HepG2 (cell line): Measurements from ENCODE around the gene NEK11. TPM values are rescaled to one million over a fixed set of nuclear protein-coding genes. Genes with fewer than 3 reads are reported as not detected.

Experiments
- ATAC-seq: fragments of 200-7000 bp; cut with Tn5 transposase; 3 replicates; pipeline ENCODE4 v1.9.1; 2020; ENCODE audit warnings: mild to moderate bottlenecking, moderate library complexity
- BruUV-seq: library from RNA; stranded (reverse); fragments of 400-500 nt; replicated peaks from 2 replicates; lab custom pipeline; 2021; lab: Mats Ljungman, UMichigan
- CTCF ChIA-PET: fragments of 300-600 bp; formaldehyde crosslinking; extraction: SDS; loops from one replicate; lab custom pipeline; 2021; ENCODE audit warnings: low total read pairs, inconsistent platforms, low intra/inter-chr PET ratio; lab: Yijun Ruan, JAX
- POLR2A ChIA-PET: fragments of 350-600 bp; sonication (Branson Sonifier 250); formaldehyde crosslinking; loops from one replicate; lab custom pipeline; 2020; ENCODE audit warnings: antibody characterized with exemption, inconsistent platforms; lab: Yijun Ruan, JAX
- DNase-seq: peaks from one replicate; pipeline ENCODE4 v3.0.0-alpha.2; 2015; ENCODE audit warnings: low spot score
- FAIRE-seq: peaks from 3 replicates; lab custom pipeline; 2011; peaks lifted over from hg19 to GRCh38; lab: Jason Lieb, UNC
- H2AFZ ChIP-seq: one replicate; pipeline ENCODE4 v1.6.1; 2011; ENCODE audit warnings: low read length, inconsistent platforms
- H3K27ac ChIP-seq: fragments of 300-600 bp; 3 replicates; pipeline ENCODE4 v1.8.0; 2011; ENCODE audit warnings: mixed run types, mild to moderate bottlenecking, mixed read lengths, low read length, inconsistent platforms; ENCODE audit not compliant: insufficient read depth; ENCODE audit errors: extremely low read length
- H3K27me3 ChIP-seq, 2 experiments: fragments of 200-600 bp in 1 of 2; 2 replicates in 1 of 2; 3 replicates in 1 of 2; pipeline versions ENCODE4 v1.6.0 to v1.8.0; 2011; ENCODE audit warnings: low read length in 2 of 2, mild to moderate bottlenecking in 2 of 2, moderate library complexity in 2 of 2, inconsistent platforms in 1 of 2; ENCODE audit not compliant: insufficient read depth in 2 of 2, control insufficient read depth in 1 of 2
- H3K36me3 ChIP-seq, 2 experiments: fragments of 200-600 bp in 1 of 2; replicated peaks in 1 of 2; 2 replicates in 1 of 2; 3 replicates in 1 of 2; pipeline versions ENCODE4 v1.5.1 to v1.8.0; 2011; ENCODE audit warnings: low read length in 2 of 2, inconsistent platforms in 1 of 2; ENCODE audit not compliant: insufficient read depth in 2 of 2, control insufficient read depth in 1 of 2
- H3K4me1 ChIP-seq: 2 replicates; pipeline ENCODE4 v1.5.1; 2012; ENCODE audit warnings: low read length, inconsistent platforms; ENCODE audit not compliant: insufficient read depth
- H3K4me2 ChIP-seq: 2 replicates; pipeline ENCODE4 v1.6.0; 2011; ENCODE audit warnings: low read depth, low read length, inconsistent platforms
- H3K4me3 ChIP-seq, 3 experiments: fragments of 200-600 bp in 1 of 3; sonication (generic), shearing (Covaris generic) in 1 of 3; replicated peaks in 1 of 3; 2 replicates each; pipeline ENCODE4 v1.5.1; 2011 to 2016; ENCODE audit warnings: low read length in 3 of 3, inconsistent platforms in 2 of 3, low read depth in 2 of 3, mild to moderate bottlenecking in 2 of 3, control low read depth in 1 of 3, mixed read lengths in 1 of 3; ENCODE audit not compliant: insufficient read depth in 1 of 3
- H3K79me2 ChIP-seq: one replicate; pipeline ENCODE4 v1.6.1; 2011; ENCODE audit warnings: low read length, inconsistent platforms; ENCODE audit not compliant: insufficient read depth
- H3K9ac ChIP-seq: 2 replicates; pipeline ENCODE4 v1.6.0; 2011; ENCODE audit warnings: mild to moderate bottlenecking, low read depth, low read length, inconsistent platforms; ENCODE audit not compliant: insufficient read depth
- H3K9me3 ChIP-seq: 2 replicates; pipeline ENCODE4 v1.5.1; 2012; ENCODE audit warnings: mild to moderate bottlenecking, low read length
- H4K20me1 ChIP-seq: 2 replicates; pipeline ENCODE4 v1.6.0; 2011; ENCODE audit warnings: inconsistent platforms, mild to moderate bottlenecking, low read length, moderate library complexity; ENCODE audit not compliant: insufficient read depth
- ATAD3A ChIP-seq: sonication (generic); formaldehyde crosslinking; IDR thresholded peaks from 2 replicates; pipeline ENCODE4 v1.4.0; 2020; ENCODE audit warnings: missing genetic modification reagents
- BCLAF1 ChIP-seq: fragments of 450-650 bp; IDR thresholded peaks from 2 replicates; pipeline ENCODE4 v1.6.1; 2017; ENCODE audit warnings: mild to moderate bottlenecking
- CHD2 ChIP-seq: IDR thresholded peaks from 2 replicates; pipeline ENCODE4 v1.6.1; 2011; ENCODE audit warnings: low read depth, low read length, improper control_type of control experiment
- EHMT2 ChIP-seq: fragments of 200-600 bp; sonication (generic); IDR thresholded peaks from 2 replicates; pipeline ENCODE4 v1.7.0; 2017; ENCODE audit warnings: antibody characterized with exemption, low read depth, low read length, borderline replicate concordance
- HIC2 ChIP-seq: sonication (generic); formaldehyde crosslinking; IDR thresholded peaks from 2 replicates; pipeline ENCODE4 v1.9.0; 2022; ENCODE audit warnings: low read depth, missing genetic modification reagents
- NBN ChIP-seq: fragments of 450-650 bp; conservative IDR thresholded peaks from 2 replicates; pipeline ENCODE4 v1.6.1; 2017
- PAWR ChIP-seq: sonication (generic); formaldehyde crosslinking; IDR thresholded peaks from 2 replicates; pipeline ENCODE4 v1.4.0; 2020; ENCODE audit warnings: missing genetic modification reagents, mild to moderate bottlenecking, borderline replicate concordance
- PHB2 ChIP-seq: fragments of 450-650 bp; IDR thresholded peaks from 2 replicates; pipeline ENCODE4 v1.6.1; 2018; ENCODE audit not compliant: partially characterized antibody
- RAD21 ChIP-seq: fragments of 450-650 bp; formaldehyde crosslinking; IDR thresholded peaks from 2 replicates; pipeline ENCODE4 v1.5.0; 2020; ENCODE audit warnings: mild to moderate bottlenecking
- SNAI1 ChIP-seq: sonication (generic); formaldehyde crosslinking; IDR thresholded peaks from 2 replicates; pipeline ENCODE4 v1.5.0; 2020; ENCODE audit warnings: mild to moderate bottlenecking, missing genetic modification reagents, borderline replicate concordance
- SNAPC2 ChIP-seq: sonication (generic); formaldehyde crosslinking; IDR thresholded peaks from 2 replicates; pipeline ENCODE4 v1.8.1; 2022; ENCODE audit warnings: mild to moderate bottlenecking, missing genetic modification reagents
- SOX5 ChIP-seq: IDR thresholded peaks from 2 replicates; pipeline ENCODE4 v1.6.1; 2016; ENCODE audit warnings: borderline replicate concordance
- SRF ChIP-seq: IDR thresholded peaks from 2 replicates; pipeline ENCODE4 v1.6.1; 2011; ENCODE audit warnings: mild to moderate bottlenecking, low read depth, low read length, moderate library complexity
- THAP8 ChIP-seq: sonication (generic); formaldehyde crosslinking; IDR thresholded peaks from 2 replicates; pipeline ENCODE4 v1.5.1; 2020; ENCODE audit warnings: missing genetic modification reagents, mild to moderate bottlenecking, borderline replicate concordance
- ZBTB14 ChIP-seq: sonication (generic); formaldehyde crosslinking; IDR thresholded peaks from 2 replicates; pipeline ENCODE4 v1.4.0; 2020; ENCODE audit warnings: missing genetic modification reagents
- ZBTB8A ChIP-seq: sonication (generic); formaldehyde crosslinking; IDR thresholded peaks from 2 replicates; pipeline ENCODE4 v1.4.0; 2020; ENCODE audit warnings: mild to moderate bottlenecking, low read depth, missing genetic modification reagents, borderline replicate concordance
- ZNF362 ChIP-seq: sonication (generic); formaldehyde crosslinking; IDR thresholded peaks from 2 replicates; pipeline ENCODE4 v1.4.0; 2020; ENCODE audit warnings: missing genetic modification reagents, mild to moderate bottlenecking, borderline replicate concordance
- ZNF720 ChIP-seq: sonication (generic); formaldehyde crosslinking; IDR thresholded peaks from 2 replicates; pipeline ENCODE4 v1.4.0; 2020; ENCODE audit warnings: missing genetic modification reagents
- ZNF788 ChIP-seq: sonication (generic); formaldehyde crosslinking; IDR thresholded peaks from 2 replicates; pipeline ENCODE4 v1.5.0; 2020; ENCODE audit warnings: mild to moderate bottlenecking, missing genetic modification reagents, borderline replicate concordance
- WGBS: methylation state at CpG from one replicate; pipeline ENCODE4 v1.1.6; 2017; ENCODE audit warnings: low lambda C conversion rate; 5-methylcytosine and 5-hydroxymethylcytosine counted together
- in situ Hi-C: cut with HindIII; loops from 2 replicates; pipeline ENCODE4 v1.10.0; 2017; ENCODE audit warnings: low pct_unique_long_range_greater_than_20kb; ENCODE audit not compliant: extremely low pct_ligation_motif_present
- intact Hi-C: fragments of 100-400 bp; cut with micrococcal nuclease; formaldehyde crosslinking; loops from one replicate; pipeline ENCODE4 v1.10.0; 2022; ENCODE audit not compliant: unreplicated experiment
- polyA plus RNA-seq, 8 experiments: library from polyadenylated mRNA; depleted of rRNA in 3 of 8; stranded (reverse) in 7 of 8; unstranded in 1 of 8; fragments of >200 nt; fragmentation: Illumina TruSeq in 4 of 8; extraction: Trizol in 4 of 8; gene quantifications; 2 replicates each; pipeline versions ENCODE4 v1.2.1 to v1.2.3, GENCODE V29; 2011 to 2016; ENCODE audit warnings: low read depth in 4 of 8, missing spikeins in 1 of 8, mixed read lengths in 1 of 8; ENCODE audit not compliant: insufficient read depth in 1 of 8
- total RNA-seq, 5 experiments: library from RNA; depleted of rRNA; stranded (reverse); fragments of >200 nt; fragmentation: Illumina TruSeq; extraction: Trizol; gene quantifications; 2 replicates each; pipeline ENCODE4 v1.2.3, GENCODE V29; 2016; ENCODE audit warnings: low read depth in 1 of 5

Gene NEK11
- total and polyA plus RNA-seq, 2 of the 13 experiments (the other 11 are each of a cell fraction or from before 2014, with no cell fraction given), result 0.95 to 2.2 TPM

GRCh38 chr3:131363275-131363674 lies 336.6 kb downstream of the NEK11 start:
- in situ Hi-C loops, result no loop called here
- Histone ChIP-seq H3K4me2 (no peak overlapping the region), H3K4me1 (no peaks in the 10 kb centered on the region), H2AFZ (no peak overlapping the region), H3K27ac (no peak overlapping the region), H3K9ac (no peak overlapping the region), H3K4me3 (no peak overlapping the region), H3K9me3 (no peaks in the 10 kb centered on the region), H4K20me1 (no peaks in the 10 kb centered on the region), H3K27me3 (no peaks in the 10 kb centered on the region), H3K36me3 (no peaks in the 10 kb centered on the region), H3K79me2 (no peaks in the 10 kb centered on the region)
- no peak for ATAC-seq
- BruUV-seq, result no TSS peak
- CTCF ChIA-PET, result no interaction called here
- intact Hi-C loops, result no loop called here
- DNase-seq, result no peak
- TF ChIP-seq ZNF362 (CRISPR knock-in tag) (no peak), ZNF720 (CRISPR knock-in tag) (no peak), BCLAF1 (no peak), ZBTB8A (CRISPR knock-in tag) (no peak), NBN (no peak), SRF (no peak), ZNF788 (CRISPR knock-in tag) (no peak), EHMT2 (no peak), SOX5 (CRISPR knock-in tag) (no peak), SNAPC2 (CRISPR knock-in tag) (no peak), SNAI1 (CRISPR knock-in tag) (no peak), PAWR (CRISPR knock-in tag) (no peak), ATAD3A (no peak), ZBTB14 (CRISPR knock-in tag) (no peak), THAP8 (CRISPR knock-in tag) (no peak), CHD2 (no peak), HIC2 (no peak), PHB2 (no peak), RAD21 (no peak)
- FAIRE-seq, result no peak
- POLR2A ChIA-PET, result no interaction called here
- 52% methylated on average over 2 of the region's 3 CpGs for WGBS
